Measurements from ENCODE around the gene LTB4R. TPM values are rescaled to one million over a fixed set of nuclear protein-coding genes. Genes with fewer than 3 reads are reported as not detected.
A peak's percentile ranks its signal among the peaks of the same experiment; 100 is the strongest.

The LTB4R gene
- total RNA-seq, 6 experiments from 2014 or later, result 2.7 to 5.5 (median 3.9) TPM

- H3K9me3 ChIP-seq, result no peaks in the 10 kb centered on the region
- no peaks in the 10 kb centered on the region for H3K27me3 ChIP-seq
- WGBS (ENCODE audit: insufficient coverage, low coverage, low lambda C conversion rate, missing lambda C conversion rate), result 58% methylated on average over 7 of the region's 70 CpGs
- no peaks in the 10 kb centered on the region for H3K36me3 ChIP-seq
- H3K27ac ChIP-seq, result peak overlapping the region in 1 of 3 donors; percentile 26
- TF ChIP-seq CTCF (IDR thresholded peaks at IDR 0.05), result peak; percentile 13 to 47 (median 32)
- TF ChIP-seq POLR2A (IDR thresholded peaks at IDR 0.05), result no peak
- intact Hi-C loops (cut with DNase I), result no loop called here
- H3K4me1 ChIP-seq, result peaks cover 0 to 27% (median 6%) of the 10 kb centered on the region in 4 donors
- DNase-seq (peak; percentile 72 to 79 (median 74)), ATAC-seq (peak; percentile 57 to 71 (median 69))
- no peak overlapping the region for H3K4me3 ChIP-seq
These were observed 4.7 kb downstream of the LTB4R start for GRCh38 chr14:24315807-24316596.

GRCh38 chr14:24316597-24316950 lies 5.3 kb downstream of the LTB4R start:
- H3K4me3 ChIP-seq, result no peak overlapping the region
- 77% methylated on average over 12 of the region's 18 CpGs for WGBS (ENCODE audit: insufficient coverage, low coverage, low lambda C conversion rate, missing lambda C conversion rate)
- H3K36me3 ChIP-seq, result no peaks in the 10 kb centered on the region
- H3K27ac ChIP-seq, result peak overlapping the region in 1 of 3 donors; percentile 26
- no peak for DNase-seq
- ATAC-seq, result no peak
- TF ChIP-seq POLR2A (IDR thresholded peaks at IDR 0.05) (no peak), CTCF (IDR thresholded peaks at IDR 0.05) (no peak)
- peaks cover 0 to 21% (median 4%) of the 10 kb centered on the region in 4 donors for H3K4me1 ChIP-seq
- intact Hi-C loops (cut with DNase I), result no loop called here
- H3K9me3 ChIP-seq, result no peaks in the 10 kb centered on the region
- H3K27me3 ChIP-seq, result no peaks in the 10 kb centered on the region

- Histone ChIP-seq H3K9me3 (no peaks in the 10 kb centered on the region), H3K36me3 (no peaks in the 10 kb centered on the region), H3K27me3 (no peaks in the 10 kb centered on the region), H3K4me1 (peaks cover 0 to 13% (median 0%) of the 10 kb centered on the region in 4 donors), H3K27ac (no peak overlapping the region), H3K4me3 (no peak overlapping the region)
- 100% methylated on average over 2 of the region's 3 CpGs for WGBS (ENCODE audit: insufficient coverage, low coverage, low lambda C conversion rate, missing lambda C conversion rate)
- DNase-seq (no peak), ATAC-seq (peak in 1 of 4 donors; percentile 3)
- TF ChIP-seq CTCF (IDR thresholded peaks at IDR 0.05) (no peak), POLR2A (IDR thresholded peaks at IDR 0.05) (no peak)
- intact Hi-C loops (cut with DNase I), result no loop called here
These were observed 6.0 kb downstream of the LTB4R start for GRCh38 chr14:24317141-24317928.

- intact Hi-C loops (cut with DNase I), result no loop called here
- peaks cover 0 to under 1% (median 0%) of the 10 kb centered on the region in 4 donors for H3K4me1 ChIP-seq
- no peaks in the 10 kb centered on the region for H3K27me3 ChIP-seq
- H3K4me3 ChIP-seq, result no peak overlapping the region
- no peaks in the 10 kb centered on the region for H3K9me3 ChIP-seq
- no peak for ATAC-seq
- no peaks in the 10 kb centered on the region for H3K36me3 ChIP-seq
- H3K27ac ChIP-seq, result no peak overlapping the region
- TF ChIP-seq POLR2A (IDR thresholded peaks at IDR 0.05) (no peak), CTCF (IDR thresholded peaks at IDR 0.05) (no peak)
- DNase-seq, result no peak
- WGBS (ENCODE audit: insufficient coverage, low coverage, low lambda C conversion rate, missing lambda C conversion rate), result 73% methylated on average over 9 of the region's 14 CpGs
These were observed 10.1 kb downstream of the LTB4R start for GRCh38 chr14:24321212-24321975.

All from right lobe of liver (tissue), 6 donors.